Measurements from ENCODE around the gene PTAR1.

DNA sequence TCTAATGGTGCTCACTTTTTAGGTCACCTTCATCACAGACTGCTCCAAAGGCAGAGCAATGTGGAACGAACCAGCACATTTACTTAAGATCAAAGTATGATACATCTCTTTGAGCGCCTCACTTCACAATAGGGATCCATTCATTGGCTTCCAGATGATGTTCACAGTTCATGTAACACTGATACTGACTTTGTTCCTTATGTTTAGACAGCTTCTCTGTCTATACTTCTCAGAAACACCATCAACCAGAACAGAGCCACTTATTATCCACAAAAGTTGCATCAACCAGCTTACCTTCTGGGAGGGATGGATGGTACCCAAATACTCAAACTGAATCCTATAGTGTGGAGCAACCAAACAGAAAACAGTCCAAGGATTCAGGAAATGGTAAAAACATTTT is 4.6 kb downstream of the PTAR1 start:
- TF ChIP-seq, protein P1, sequence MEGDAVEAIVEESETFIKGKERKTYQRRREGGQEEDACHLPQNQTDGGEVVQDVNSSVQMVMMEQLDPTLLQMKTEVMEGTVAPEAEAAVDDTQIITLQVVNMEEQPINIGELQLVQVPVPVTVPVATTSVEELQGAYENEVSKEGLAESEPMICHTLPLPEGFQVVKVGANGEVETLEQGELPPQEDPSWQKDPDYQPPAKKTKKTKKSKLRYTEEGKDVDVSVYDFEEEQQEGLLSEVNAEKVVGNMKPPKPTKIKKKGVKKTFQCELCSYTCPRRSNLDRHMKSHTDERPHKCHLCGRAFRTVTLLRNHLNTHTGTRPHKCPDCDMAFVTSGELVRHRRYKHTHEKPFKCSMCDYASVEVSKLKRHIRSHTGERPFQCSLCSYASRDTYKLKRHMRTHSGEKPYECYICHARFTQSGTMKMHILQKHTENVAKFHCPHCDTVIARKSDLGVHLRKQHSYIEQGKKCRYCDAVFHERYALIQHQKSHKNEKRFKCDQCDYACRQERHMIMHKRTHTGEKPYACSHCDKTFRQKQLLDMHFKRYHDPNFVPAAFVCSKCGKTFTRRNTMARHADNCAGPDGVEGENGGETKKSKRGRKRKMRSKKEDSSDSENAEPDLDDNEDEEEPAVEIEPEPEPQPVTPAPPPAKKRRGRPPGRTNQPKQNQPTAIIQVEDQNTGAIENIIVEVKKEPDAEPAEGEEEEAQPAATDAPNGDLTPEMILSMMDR (IDR thresholded peaks at IDR 0.05; ENCODE audit: low read length), result no peak
- no peak for TF ChIP-seq EZH2phosphoT487 (IDR thresholded peaks at IDR 0.05; ENCODE audit: low read length)

All from MM.1S (cell line).